B cell (primary cell): ENCODE measurements around the gene SPEN. TPM values are rescaled to one million over a fixed set of nuclear protein-coding genes. Genes with fewer than 3 reads are reported as not detected.

Experiments used
- ATAC-seq: fragments of 200-7000 bp; cut with Tn5 transposase; one replicate; pipeline ENCODE4 v1.10.0; 2021; ENCODE audit warnings: low read depth, mild to moderate bottlenecking, moderate number of reproducible peaks, moderate library complexity
- CTCF ChIA-PET: fragments of 350-600 bp; sonication (Branson Sonifier 250); formaldehyde crosslinking; loops from one replicate; lab custom pipeline; 2021; ENCODE audit warnings: antibody characterized with exemption, inconsistent platforms; lab: Charles Lee
- POLR2A ChIA-PET: fragments of 350-600 bp; sonication (Branson Sonifier 250); formaldehyde crosslinking; loops from one replicate; lab custom pipeline; 2021; ENCODE audit warnings: antibody characterized with exemption; lab: Charles Lee
- DNase-seq: peaks from one replicate; pipeline ENCODE4 v3.0.0; 2013
- H2AFZ ChIP-seq: 2 replicates; pipeline ENCODE4 v1.6.1; 2012; ENCODE audit warnings: mild to moderate bottlenecking, low read depth, low read length; ENCODE audit not compliant: insufficient read depth, poor library complexity, severe bottlenecking
- H3K27ac ChIP-seq, 2 donors: 1 replicate in 1 of 2; 2 replicates in 1 of 2; pipeline ENCODE4 v1.5.1; 2012 to 2013; ENCODE audit warnings: low read length in 2 of 2, mild to moderate bottlenecking in 2 of 2, moderate library complexity in 1 of 2
- H3K27me3 ChIP-seq, 4 experiments: fragments of 200-600 bp in 1 of 4; sonication (generic) in 1 of 4; replicated peaks in 1 of 4; 1 replicate in 2 of 4; 2 replicates in 2 of 4; pipeline versions ENCODE4 v1.6.1 to v1.7.0; 2013 to 2016; ENCODE audit warnings: low read length in 3 of 4, mild to moderate bottlenecking in 2 of 4, mixed read lengths in 1 of 4, moderate library complexity in 1 of 4; ENCODE audit not compliant: insufficient read depth in 4 of 4, control insufficient read depth in 3 of 4; ENCODE audit errors: control extremely low read depth in 1 of 4
- H3K36me3 ChIP-seq, 2 experiments: replicated peaks in 1 of 2; 1 replicate in 1 of 2; 2 replicates in 1 of 2; pipeline versions ENCODE4 v1.6.1 to v1.7.1; 2013; ENCODE audit warnings: low read length in 1 of 2; ENCODE audit not compliant: insufficient read depth in 2 of 2, control insufficient read depth in 1 of 2; ENCODE audit errors: control extremely low read depth in 1 of 2, extremely low read depth in 1 of 2
- H3K4me1 ChIP-seq, 2 donors: fragments of 200-600 bp in 1 of 2; sonication (generic) in 1 of 2; 1 replicate in 1 of 2; 2 replicates in 1 of 2; pipeline versions ENCODE4 v1.5.1 to v1.6.1; 2013 to 2017; ENCODE audit warnings: low read length in 2 of 2; ENCODE audit not compliant: control insufficient read depth in 2 of 2, insufficient read depth in 2 of 2
- H3K4me2 ChIP-seq: replicated peaks from 2 replicates; pipeline ENCODE3; 2012; ENCODE audit warnings: mild to moderate bottlenecking, low read depth, low read length; ENCODE audit not compliant: poor library complexity, severe bottlenecking
- H3K4me3 ChIP-seq, 5 experiments: fragments of 200-600 bp in 1 of 5; sonication (generic) in 1 of 5; 1 replicate in 3 of 5; 2 replicates in 2 of 5; pipeline versions ENCODE4 v1.5.1 to v1.7.0; 2011 to 2016; ENCODE audit warnings: low read length in 4 of 5, mild to moderate bottlenecking in 4 of 5, low read depth in 2 of 5, control low read depth in 1 of 5, moderate library complexity in 1 of 5; ENCODE audit not compliant: insufficient read depth in 1 of 5; ENCODE audit errors: control extremely low read depth in 1 of 5, extremely low read depth in 1 of 5
- H3K79me2 ChIP-seq: fragments of 200-600 bp; sonication (generic); one replicate; pipeline ENCODE4 v1.6.0; 2016; ENCODE audit warnings: low read length; ENCODE audit not compliant: control insufficient read depth, insufficient read depth
- H3K9ac ChIP-seq: fragments of 200-600 bp; sonication (generic); 2 replicates; pipeline ENCODE4 v1.6.1; 2017; ENCODE audit warnings: mild to moderate bottlenecking, low read length, moderate library complexity
- H3K9me3 ChIP-seq, 3 donors: one replicate each; pipeline versions ENCODE4 v1.6.1 to v1.7.1; 2013; ENCODE audit warnings: low read length in 2 of 3; ENCODE audit not compliant: control insufficient read depth in 2 of 3, insufficient read depth in 1 of 3; ENCODE audit errors: control extremely low read depth in 1 of 3
- H4K20me1 ChIP-seq: 2 replicates; pipeline ENCODE4 v1.6.0; 2012; ENCODE audit warnings: mild to moderate bottlenecking, low read length; ENCODE audit not compliant: insufficient read depth, control insufficient read depth, poor library complexity, severe bottlenecking
- H3K27ac Mint-ChIP-seq: one replicate; pipeline ENCODE4 v1.8.0; 2021; ENCODE audit warnings: mixed read lengths
- H3K27me3 Mint-ChIP-seq: one replicate; pipeline ENCODE4 v1.8.0; 2021; ENCODE audit warnings: mixed read lengths
- H3K4me1 Mint-ChIP-seq: one replicate; pipeline ENCODE4 v1.8.0; 2021; ENCODE audit warnings: mixed read lengths
- H3K4me3 Mint-ChIP-seq: one replicate; pipeline ENCODE4 v1.8.0; 2021; ENCODE audit warnings: mixed read lengths
- H3K9me3 Mint-ChIP-seq: one replicate; pipeline ENCODE4 v1.8.0; 2022; ENCODE audit warnings: mixed read lengths; ENCODE audit not compliant: insufficient read depth
- EZH2 ChIP-seq: IDR thresholded peaks from 2 replicates; pipeline ENCODE4 v1.6.1; 2012; ENCODE audit warnings: borderline replicate concordance, low read depth, mild to moderate bottlenecking, moderate library complexity, low read length; ENCODE audit not compliant: insufficient read depth, poor library complexity, severe bottlenecking
- WGBS: methylation state at CpG from one replicate; pipeline ENCODE4 v1.1.5; 2013; ENCODE audit warnings: missing lambda C conversion rate; ENCODE audit not compliant: insufficient coverage; 5-methylcytosine and 5-hydroxymethylcytosine counted together
- intact Hi-C: fragments of 100-400 bp; cut with micrococcal nuclease; formaldehyde crosslinking; loops from one replicate; pipeline ENCODE4 v1.10.0; 2022
- polyA plus RNA-seq: library from polyadenylated mRNA; depleted of rRNA; stranded (reverse); fragments of >200 nt; gene quantifications from 2 replicates; pipeline ENCODE4 v1.2.3, GENCODE V29; 2012
- total RNA-seq, 2 donors: library from RNA; stranded (reverse); fragments of 120-200 nt in 1 of 2; gene quantifications; 1 replicate in 1 of 2; 2 replicates in 1 of 2; pipeline versions ENCODE4 v1.2.3 to v1.2.4, GENCODE V29; 2013 to 2022
- TF ChIP-seq, protein P1 (sequence below): fragments of 200-600 bp; IDR thresholded peaks from one replicate; pipeline ENCODE4 v1.8.0; 2022; ENCODE audit warnings: antibody characterized with exemption, mild to moderate bottlenecking

The SPEN gene
- total and polyA plus RNA-seq, 2 donors (not counting 1 experiment from before 2014, with no cell fraction given), result 29.1 to 126 TPM

DNA sequence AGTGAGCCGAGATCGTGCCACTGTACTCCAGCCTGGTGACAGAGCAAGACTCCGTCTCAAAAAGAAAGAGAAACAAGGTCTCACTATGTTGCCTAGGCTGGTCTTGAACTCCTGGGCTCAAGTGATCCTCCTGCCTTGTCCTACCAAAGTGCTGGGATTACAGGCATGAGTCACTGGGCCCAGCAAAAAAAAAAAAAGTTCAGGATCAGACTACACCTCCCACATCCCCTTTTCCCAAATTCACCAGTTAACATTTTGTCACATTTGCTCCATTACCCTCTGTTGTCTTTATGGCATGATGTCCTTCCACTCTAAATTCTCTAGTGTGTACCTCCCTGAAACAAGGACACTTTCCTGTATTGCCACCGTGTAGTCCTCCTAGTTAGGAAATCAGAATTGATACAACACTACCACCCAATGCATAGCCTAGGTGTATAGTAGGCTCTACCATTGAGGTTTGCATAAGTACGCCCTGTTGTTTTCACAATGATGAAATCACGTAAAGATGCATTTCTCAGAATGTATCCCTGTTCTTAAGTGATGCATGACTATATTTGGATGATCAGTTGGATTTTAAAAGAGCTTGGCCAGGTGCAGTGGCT lies 10.7 kb downstream of the SPEN start:
- intact Hi-C loops, result no loop called here
- ATAC-seq, result no peak
- Histone ChIP-seq H3K27ac (no peak overlapping the region), H3K36me3 (no peaks in the 10 kb centered on the region), H3K4me2 (no peak overlapping the region), H3K79me2 (peaks cover 98% of the 10 kb centered on the region), H3K4me1 (peaks cover 9 to 23% of the 10 kb centered on the region in 2 donors), H3K9ac (no peak overlapping the region), H3K9me3 (peaks cover 0 to 5% (median 0%) of the 10 kb centered on the region in 3 donors), H2AFZ (no peak overlapping the region), H3K4me3 (no peak overlapping the region), H3K27me3 (no peaks in the 10 kb centered on the region), H4K20me1 (peaks cover 63% of the 10 kb centered on the region)
- ChIA-PET POLR2A (interaction anchor here (0.7 kb wide), 1 partner anchor 28 kb away, joined by 4 read pairs; no protein-coding TSS in a partner anchor), CTCF (interaction anchor here (1.4 to 2.5 kb wide), 2 partner anchors 24 to 43 kb away, joined by 3 to 7 read pairs; no protein-coding TSS in a partner anchor)
- no peak overlapping the region for H3K27ac Mint-ChIP-seq
- DNase-seq, result no peak
- no peaks in the 10 kb centered on the region for H3K27me3 Mint-ChIP-seq
- 97% methylated on average over 5 of the region's 6 CpGs for WGBS
- H3K4me1 Mint-ChIP-seq, result peaks cover 38% of the 10 kb centered on the region
- H3K9me3 Mint-ChIP-seq, result no peaks in the 10 kb centered on the region
- peak overlapping the region; percentile 11 for H3K4me3 Mint-ChIP-seq
- TF ChIP-seq EZH2, result no peak
- TF ChIP-seq, protein P1, sequence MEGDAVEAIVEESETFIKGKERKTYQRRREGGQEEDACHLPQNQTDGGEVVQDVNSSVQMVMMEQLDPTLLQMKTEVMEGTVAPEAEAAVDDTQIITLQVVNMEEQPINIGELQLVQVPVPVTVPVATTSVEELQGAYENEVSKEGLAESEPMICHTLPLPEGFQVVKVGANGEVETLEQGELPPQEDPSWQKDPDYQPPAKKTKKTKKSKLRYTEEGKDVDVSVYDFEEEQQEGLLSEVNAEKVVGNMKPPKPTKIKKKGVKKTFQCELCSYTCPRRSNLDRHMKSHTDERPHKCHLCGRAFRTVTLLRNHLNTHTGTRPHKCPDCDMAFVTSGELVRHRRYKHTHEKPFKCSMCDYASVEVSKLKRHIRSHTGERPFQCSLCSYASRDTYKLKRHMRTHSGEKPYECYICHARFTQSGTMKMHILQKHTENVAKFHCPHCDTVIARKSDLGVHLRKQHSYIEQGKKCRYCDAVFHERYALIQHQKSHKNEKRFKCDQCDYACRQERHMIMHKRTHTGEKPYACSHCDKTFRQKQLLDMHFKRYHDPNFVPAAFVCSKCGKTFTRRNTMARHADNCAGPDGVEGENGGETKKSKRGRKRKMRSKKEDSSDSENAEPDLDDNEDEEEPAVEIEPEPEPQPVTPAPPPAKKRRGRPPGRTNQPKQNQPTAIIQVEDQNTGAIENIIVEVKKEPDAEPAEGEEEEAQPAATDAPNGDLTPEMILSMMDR, result no peak

DNA sequence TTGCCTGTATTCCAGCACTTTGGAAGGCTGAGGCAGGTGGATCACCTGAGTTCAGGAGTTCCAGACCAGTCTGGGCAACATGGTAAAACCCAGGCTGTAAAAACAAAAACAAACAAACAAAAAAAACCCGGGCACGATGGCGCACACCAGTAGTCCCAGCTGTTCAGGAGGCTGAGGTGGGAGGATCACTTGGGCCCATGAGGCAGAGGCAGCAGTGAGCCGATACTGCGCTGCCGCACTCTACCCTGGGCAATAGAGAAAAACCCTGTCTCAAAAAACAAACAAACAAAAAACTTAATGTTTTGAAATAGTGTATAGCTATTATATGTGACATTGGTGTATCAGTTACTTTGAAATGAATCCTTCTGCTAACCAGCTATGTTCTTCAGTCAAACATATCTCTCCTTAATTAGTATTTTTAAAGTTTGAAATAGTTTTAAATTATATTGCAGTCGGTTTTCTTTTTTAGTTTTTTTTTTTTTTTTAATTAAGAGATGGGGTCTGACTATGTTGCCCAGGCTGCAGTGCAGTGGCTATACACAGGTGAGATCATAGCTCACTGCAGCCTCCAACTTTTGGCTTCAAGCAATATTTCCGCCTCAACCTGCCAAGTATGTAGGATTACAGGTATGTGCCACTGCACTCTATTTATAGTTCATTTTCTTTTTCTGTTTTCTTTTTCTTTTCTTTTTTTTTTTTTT lies 11.3 kb downstream of the SPEN start:
- Histone ChIP-seq H3K9ac (no peak overlapping the region), H3K4me2 (no peak overlapping the region), H4K20me1 (peaks cover 61% of the 10 kb centered on the region), H3K9me3 (peaks cover 0 to 5% (median 0%) of the 10 kb centered on the region in 3 donors), H3K27me3 (no peaks in the 10 kb centered on the region), H3K36me3 (no peaks in the 10 kb centered on the region), H3K27ac (no peak overlapping the region), H3K4me3 (no peak overlapping the region), H3K4me1 (peaks cover 9 to 20% of the 10 kb centered on the region in 2 donors), H2AFZ (no peak overlapping the region), H3K79me2 (peaks cover 98% of the 10 kb centered on the region)
- ChIA-PET POLR2A (interaction anchor here (0.6 to 0.7 kb wide), 3 partner anchors 16 to 508 kb away, joined by 3 to 4 read pairs (median 4); partner anchors contain the start of gene SZRD1), CTCF (interaction anchor here (0.6 to 2.5 kb wide), 5 partner anchors 24 to 178 kb away, joined by 3 to 9 read pairs (median 4); no protein-coding TSS in a partner anchor)
- no peak overlapping the region for H3K27ac Mint-ChIP-seq
- ATAC-seq (no peak), DNase-seq (no peak)
- TF ChIP-seq EZH2, result no peak
- TF ChIP-seq, protein P1, result no peak
- H3K27me3 Mint-ChIP-seq, result no peaks in the 10 kb centered on the region
- intact Hi-C loops, result no loop called here
- no peaks in the 10 kb centered on the region for H3K9me3 Mint-ChIP-seq
- peaks cover 44% of the 10 kb centered on the region for H3K4me1 Mint-ChIP-seq
- H3K4me3 Mint-ChIP-seq, result no peak overlapping the region
- no CpG with 5 or more reads among the region's 8 CpGs for WGBS
